Activated naive CD8-positive, alpha-beta T cell treated with anti-CD3 and anti-CD28 coated beads, Interleukin-2, amount 50 U/mL, for 16 hours (primary cell): ENCODE data around the gene PPM1A.
A peak's percentile ranks its signal among the peaks of the same experiment; 100 is the strongest.

Experiments
- DNase-seq: peaks from one replicate; pipeline ENCODE4 v3.0.0-alpha.2; 2020; ENCODE audit warnings: low read depth, low spot score

The PPM1A gene

DNA sequence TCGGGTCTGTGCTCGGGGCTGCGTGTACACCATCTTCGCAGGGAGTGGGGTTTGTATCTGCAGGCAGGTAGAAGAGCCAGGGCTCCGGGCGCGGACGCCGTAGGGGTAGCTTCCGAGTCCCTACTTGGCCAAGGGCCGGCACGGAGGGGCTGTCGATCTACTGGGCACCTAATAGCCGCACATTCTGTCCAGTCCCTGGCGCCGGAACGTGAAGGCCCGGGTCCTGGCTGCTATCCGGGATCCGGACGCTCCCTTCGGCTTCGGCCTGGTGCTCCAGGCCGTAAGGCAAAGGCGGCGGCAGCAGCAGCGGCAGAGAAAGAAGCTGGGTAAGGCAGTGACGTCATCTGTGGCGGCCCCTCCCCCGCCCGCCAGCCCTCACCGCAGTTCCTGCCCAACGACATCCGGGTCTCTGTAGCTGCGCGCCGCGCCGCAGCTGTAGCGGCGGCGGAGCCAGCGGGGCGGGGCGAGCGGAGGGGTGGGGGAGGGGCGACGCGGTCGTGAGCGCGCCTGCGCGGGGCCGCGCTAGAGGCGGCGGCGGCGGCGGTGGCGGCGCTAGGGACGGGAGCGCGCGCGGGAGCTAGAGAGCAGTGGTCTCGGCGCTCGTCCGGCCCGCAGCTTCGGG, at the start of gene PPM1A:
PPM1A (plus strand) TSS at position 525 of the 622 bp plus-strand sequence. CDS start 33,483 bp downstream, outside the sequence.
- DNase-seq, result peak; percentile 84

DNA sequence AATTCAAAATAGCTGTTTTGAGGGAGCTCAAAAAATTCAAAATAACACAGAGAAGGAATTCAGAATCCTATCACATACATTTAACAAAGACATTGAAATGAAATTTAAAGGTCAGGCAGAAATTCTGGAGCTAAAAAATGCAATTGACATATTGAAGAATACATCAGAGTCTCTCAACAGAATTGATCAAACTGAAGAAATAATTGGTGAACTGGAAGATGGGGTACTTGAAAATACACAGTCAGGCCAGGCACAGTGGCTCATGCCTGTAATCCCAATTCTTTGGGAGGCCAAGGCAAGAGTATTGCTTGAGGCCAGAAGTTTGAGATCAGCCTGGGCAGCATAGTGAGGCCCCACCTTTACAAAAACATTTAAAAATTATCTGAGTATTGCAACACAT, 49.7 kb upstream of the PPM1A start:
- no peak for DNase-seq

DNA sequence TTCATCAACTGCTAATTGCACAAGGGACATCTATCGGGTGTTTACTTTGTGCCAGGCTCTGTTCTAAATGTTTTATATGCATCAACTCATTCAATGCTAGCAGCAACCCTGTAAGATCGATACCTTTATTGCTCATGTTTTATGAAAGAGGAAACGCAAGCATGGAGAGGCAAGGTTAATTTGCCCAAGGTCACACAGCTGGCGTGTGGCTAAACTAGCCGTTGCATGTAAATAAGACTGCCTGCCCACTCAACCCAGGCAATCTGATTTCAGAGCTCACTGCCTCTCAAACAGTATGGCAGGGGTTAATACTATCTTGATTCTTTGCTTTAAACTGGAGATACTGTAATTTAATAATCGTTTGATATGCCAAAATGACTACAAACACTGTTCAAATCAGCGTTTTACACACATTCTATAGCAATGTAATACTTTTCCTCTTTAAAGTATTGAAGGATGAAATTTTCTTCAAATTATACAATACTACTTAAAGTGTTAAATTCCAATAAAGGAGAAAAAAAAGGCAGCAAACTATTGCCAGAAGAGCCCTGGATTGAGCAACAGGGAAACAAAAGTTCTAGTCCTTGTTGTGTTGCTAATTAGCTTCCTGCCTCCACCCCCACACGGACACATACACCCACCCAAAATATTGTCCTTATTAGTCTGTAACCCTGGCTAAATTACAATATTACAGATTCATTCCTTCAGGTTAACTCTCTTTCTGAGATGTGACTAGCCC, 44.7 kb upstream of the PPM1A start:
- DNase-seq, result no peak

DNA sequence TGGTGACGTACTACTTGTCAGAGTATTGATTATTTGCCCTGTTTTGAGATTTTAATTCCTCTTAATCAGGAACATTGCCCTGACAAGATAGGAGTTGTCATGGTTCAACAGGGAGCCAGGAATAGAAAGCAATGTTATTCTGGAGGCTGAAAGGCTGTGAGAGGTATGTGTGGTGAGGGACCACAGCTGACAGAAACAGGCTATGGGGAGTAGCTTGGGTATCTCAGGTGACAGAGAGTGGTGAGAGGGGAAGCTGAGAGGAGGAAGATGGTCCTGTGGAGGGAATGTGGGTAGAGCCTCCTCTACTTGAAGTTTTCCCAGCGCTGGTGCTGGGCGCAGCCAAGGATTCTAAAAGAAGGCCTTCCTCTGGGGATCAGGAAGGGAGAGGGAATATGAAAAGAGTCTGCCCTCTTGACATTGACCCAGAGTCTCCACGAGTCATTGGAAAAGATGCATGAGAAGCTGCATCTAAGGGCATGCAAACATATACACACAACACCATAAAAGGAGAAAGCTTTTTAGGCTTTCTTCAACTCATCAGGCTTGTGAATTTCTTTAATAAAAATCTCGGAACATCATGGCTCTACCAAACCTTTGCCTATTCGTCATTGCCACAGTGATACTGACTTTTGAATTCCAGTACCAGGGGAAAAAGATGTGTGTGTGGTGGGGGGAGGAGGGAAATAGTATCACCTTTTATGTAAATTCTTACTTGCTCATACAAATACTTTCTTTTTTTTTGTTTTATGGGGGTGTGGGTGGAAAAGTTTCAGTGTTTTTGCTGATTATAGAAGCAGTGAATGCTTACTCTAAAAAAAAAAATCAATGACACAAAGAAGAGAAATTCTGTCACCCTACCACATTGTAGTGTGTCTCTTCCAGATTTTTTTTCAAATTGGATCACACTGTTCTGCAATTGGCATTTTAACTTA, 43.9 kb upstream of the PPM1A start:
- no peak for DNase-seq

GRCh38 chr14:60206249-60206670, 42.8 kb upstream of the PPM1A start:
- DNase-seq, result no peak

- DNase-seq, result no peak
Measured at GRCh38 chr14:60206837-60207533, 42.0 kb upstream of the PPM1A start.

- no peak for DNase-seq
Measured at GRCh38 chr14:60210703-60211102, 38.3 kb upstream of the PPM1A start.

GRCh38 chr14:60211153-60211552, 37.9 kb upstream of the PPM1A start:
- no peak for DNase-seq

- no peak for DNase-seq
Measured at GRCh38 chr14:60212503-60213371, 36.3 kb upstream of the PPM1A start.

DNA sequence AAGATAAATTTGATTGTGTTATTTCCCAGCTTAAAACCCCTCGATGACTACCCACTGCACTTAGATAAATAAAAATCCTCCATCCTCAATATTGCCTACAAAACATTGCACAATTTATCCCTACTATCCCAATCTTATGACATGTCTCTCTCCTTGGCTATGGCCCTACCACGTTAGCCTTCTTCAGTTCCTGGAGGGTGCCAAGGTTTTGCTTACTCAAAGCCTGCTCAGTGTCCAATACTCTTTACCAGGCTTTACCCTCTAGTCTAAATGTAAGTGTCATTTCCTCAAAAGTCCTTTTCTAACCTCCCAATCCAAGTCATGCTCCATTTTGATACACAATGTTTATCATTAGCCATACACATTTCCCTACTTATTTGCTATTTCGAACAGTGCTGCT, 35.0 kb upstream of the PPM1A start:
- DNase-seq, result no peak

- no peak for DNase-seq
Measured at GRCh38 chr14:60214415-60215126, 34.5 kb upstream of the PPM1A start.

DNA sequence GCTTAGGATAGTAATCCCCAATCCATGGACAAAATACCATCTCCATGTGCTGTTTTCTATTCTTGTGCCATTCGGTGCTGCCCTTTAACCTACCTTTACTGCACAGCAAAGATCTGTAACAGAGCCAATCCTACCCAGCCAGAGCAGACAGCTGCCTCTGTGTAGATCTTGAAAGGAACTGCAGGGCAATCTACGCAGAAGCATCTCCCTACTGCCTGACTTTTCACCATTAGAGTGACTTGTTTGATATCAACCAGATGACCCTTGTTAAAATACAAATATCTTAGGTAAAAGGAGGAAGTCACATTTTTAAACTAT, 33.9 kb upstream of the PPM1A start:
- DNase-seq, result no peak

- no peak for DNase-seq
Measured at GRCh38 chr14:60215520-60216420, 33.3 kb upstream of the PPM1A start.

- DNase-seq, result no peak
Measured at GRCh38 chr14:60217713-60218112, 31.3 kb upstream of the PPM1A start.

DNA sequence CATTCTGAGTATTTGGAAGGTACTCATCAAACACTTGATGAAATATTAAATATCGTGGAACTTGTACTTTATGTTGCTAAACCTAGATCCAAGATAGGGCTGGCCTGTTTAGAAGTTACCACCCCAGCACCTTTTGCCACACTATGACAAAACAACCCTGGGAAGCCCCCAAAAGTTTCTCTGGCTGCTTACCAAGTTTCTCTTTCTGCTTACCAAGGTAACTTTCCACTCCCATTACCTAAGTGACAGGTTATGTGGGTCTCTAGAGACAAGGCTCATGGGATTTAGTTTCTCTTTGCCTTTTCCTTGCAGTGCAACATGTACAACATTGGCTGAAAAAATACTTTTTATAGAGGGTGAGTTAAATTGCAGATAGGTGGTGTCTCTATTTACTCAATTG, 28.9 kb upstream of the PPM1A start:
- DNase-seq, result peak; percentile 2

DNA sequence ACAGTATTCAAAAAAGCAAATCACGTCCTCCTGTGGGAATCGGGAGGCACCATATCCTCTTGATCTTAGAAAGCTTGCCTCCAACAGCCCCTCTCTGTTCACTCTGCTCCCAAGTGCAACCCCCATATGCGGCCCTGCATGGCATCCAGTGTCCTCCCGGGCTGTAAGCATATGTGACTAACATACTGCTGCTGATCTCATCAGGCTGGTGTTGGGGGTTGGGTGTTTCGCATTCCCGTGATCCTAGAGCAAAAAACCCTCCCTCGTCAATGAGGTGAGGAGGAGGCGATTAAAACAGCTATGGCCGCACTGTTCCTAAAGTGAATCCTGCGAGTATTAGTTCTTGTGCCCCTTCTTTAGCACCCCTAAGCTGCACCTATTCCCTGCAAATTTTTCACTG, 28.1 kb upstream of the PPM1A start:
- no peak for DNase-seq

DNA sequence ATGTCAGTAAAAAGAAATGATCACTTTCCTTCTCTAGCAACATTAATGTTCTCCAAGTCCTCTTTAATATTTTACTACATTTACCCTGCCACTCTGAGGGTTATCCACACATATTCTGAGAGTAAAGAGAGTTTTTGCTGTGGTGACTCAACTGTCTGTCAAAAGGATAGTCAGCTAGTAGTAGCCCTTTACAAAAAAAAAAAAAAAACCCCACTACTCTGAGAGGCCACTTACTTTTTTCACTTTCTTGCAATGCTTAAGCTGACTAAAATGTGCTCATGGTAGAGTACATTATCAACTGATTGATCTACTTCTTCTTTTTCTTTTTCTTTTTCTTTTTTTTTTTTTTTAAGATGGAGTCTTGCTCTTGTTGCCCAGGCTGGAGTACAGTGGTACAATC, 27.6 kb upstream of the PPM1A start:
- no peak for DNase-seq

- DNase-seq, result no peak
Measured at GRCh38 chr14:60222820-60223219, 26.2 kb upstream of the PPM1A start.

DNA sequence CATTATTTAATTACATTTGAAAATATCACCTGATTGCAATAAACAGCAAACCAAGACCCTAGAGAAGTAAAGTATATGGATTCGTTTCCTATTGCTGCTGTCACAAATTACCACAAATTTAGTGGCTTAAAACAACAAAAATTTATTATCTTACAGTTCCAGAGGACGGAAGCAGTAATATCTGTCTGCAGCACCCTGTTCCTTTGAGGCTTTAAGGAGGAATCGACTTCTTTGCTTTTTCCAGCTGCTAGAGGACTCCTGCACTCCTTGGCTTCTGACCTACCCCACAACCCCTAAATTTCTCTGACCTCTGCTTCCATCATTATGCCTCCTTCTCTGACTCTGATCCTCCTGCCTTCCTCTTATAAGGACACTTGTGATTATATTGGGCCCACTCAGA, 23.8 kb upstream of the PPM1A start:
- DNase-seq, result no peak
